NCI-H2196 treated with DMSO at 0.1 percent for 48 hours (cell line): ENCODE data around the gene SH3RF3.
"Not testable (repeated sequence)": the region's sequence is repeated elsewhere in the genome, so short reads cannot be mapped to it uniquely, and the experiment has no call there.

Source experiments
- DNase-seq: peaks from one replicate; lab custom pipeline; 2025; ENCODE audit not compliant: unreplicated experiment; lab: John Stamatoyannopoulos, UW

The SH3RF3 gene

DNA sequence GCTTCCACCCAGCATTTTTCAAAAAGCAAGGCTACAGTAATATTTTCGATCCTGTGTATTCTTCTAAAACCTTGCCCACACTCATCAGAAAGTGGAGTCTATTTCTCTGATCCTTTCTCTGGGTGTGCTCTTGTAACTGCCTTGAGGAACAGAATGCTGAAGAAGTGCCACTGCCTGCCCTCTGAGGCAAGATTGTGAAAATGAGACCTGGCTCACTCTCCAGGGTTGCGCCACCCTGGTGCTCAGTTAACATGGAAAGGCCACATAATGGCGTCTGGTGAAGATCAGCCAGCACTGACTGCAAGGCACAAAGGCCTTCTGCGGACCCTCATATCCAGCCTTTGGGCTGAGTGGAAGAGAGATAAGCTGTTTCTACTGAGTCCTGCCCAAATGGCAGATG, 11.2 kb upstream of the SH3RF3 start:
- no peak for DNase-seq

DNA sequence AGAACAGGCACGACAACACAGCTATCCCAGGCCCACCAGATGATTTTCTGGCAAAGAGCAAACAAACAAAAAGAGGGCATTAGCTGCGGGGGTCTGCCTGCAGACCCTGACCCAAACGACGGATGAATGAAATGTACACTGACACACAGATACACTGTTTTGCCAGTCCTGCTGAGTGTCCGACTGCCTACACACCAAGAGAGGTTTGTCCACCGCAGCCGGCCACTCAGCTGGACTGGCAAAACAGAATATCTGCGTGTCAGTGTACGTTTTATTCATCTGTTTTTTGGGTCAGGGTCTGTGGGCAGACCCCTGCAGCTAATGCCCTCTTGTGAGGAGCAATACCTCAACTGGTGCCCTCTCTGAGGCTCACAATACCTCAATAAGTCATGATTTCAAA, 10.7 kb upstream of the SH3RF3 start:
- DNase-seq: no peak

DNA sequence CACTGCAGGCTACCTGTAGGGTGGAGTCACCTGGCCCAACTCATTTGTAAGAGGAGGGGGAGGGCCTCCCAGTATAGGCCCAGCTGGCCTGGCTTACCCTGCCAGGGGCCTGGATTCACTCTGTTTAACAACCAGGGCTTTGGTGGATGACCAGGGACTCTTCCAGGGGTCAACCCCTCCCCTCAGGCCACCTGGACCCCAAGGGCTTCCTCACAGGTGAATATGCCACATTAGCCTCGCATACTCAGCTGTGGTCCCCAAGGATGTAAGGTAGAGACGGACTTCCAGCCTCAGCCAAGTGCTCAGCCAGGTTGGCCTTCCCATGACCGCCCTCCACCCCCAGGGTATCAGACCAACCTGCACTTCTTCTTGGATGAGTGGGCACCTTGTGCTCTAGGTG, 8.8 kb upstream of the SH3RF3 start:
- no peak for DNase-seq

DNA sequence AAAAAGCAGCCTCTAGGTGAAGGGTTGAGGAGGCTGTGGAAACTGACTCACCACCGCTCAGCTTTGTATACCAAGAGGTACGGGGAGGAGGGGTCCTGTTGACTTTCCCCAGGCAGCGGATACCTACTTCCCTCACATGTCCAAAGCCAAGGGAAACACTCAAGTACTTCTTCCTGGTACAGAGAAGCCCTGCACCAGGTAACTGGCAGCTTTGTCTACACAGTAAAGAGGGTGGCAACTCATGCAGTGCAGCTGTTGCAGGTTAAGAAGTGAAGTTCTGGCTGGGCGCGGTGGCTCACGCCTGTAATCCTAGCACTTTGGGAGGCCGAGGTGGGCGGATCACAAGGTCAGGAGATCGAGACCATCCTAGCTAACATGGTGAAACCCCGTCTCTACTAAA, 8.3 kb upstream of the SH3RF3 start:
- not testable (repeated sequence) for DNase-seq

DNA sequence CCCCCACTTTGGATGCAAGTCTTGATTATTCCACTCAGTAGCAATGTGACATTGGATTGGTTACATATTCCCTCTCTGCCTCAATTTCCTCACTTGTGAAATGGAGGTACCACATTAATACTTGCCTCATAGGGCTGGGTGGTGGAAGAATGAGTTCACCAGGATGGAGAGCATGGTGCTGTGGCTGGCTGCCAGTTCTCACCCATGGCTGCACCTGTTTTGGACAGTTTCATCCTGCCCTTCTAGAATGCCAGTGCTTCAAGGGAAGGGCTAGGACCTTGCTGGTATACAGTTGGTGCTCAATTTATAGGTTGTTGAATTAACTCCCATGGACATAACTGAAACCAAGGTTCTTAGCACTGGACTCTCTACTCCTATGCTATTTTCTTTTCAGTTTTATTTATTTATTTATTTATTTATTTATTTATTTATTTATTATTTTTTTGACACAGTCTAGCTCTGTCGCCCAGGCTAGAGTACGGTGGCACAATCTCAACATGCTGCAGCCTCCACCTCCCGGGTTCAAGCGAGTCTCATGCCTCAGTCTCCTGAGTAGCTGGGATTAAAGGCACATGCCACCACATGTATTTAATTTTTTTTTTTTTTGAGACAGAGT, 5.3 kb upstream of the SH3RF3 start:
- DNase-seq: no peak

DNA sequence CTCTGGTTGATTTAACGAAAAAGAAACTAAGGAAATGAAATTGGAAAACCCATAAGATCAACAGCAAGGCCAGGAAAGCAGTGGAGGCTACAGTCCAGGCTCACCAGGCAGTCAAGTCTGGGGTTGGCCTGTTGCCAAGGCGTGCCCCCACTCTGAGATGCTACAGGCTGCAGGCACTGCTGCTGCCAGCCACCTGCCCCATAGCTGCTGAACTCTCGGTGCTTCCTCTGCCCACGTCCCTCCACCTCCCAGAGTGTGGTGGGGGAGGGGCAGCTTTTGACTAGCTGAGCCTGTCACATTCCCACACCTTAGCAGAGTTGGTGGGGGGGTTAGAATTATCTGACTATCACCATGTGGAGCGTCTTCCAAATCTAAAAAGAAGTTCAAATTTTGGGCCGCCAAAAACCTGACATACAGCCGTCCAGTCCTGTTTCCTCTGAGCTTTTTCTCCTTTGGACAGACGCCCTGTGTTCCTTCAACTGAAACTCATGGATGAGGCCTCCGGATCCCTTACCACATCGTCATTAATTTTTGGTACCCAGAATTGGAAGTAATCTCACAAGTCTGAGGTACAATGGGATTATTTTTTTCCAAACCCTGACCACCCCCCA, 3.9 kb upstream of the SH3RF3 start:
- no peak for DNase-seq

DNA sequence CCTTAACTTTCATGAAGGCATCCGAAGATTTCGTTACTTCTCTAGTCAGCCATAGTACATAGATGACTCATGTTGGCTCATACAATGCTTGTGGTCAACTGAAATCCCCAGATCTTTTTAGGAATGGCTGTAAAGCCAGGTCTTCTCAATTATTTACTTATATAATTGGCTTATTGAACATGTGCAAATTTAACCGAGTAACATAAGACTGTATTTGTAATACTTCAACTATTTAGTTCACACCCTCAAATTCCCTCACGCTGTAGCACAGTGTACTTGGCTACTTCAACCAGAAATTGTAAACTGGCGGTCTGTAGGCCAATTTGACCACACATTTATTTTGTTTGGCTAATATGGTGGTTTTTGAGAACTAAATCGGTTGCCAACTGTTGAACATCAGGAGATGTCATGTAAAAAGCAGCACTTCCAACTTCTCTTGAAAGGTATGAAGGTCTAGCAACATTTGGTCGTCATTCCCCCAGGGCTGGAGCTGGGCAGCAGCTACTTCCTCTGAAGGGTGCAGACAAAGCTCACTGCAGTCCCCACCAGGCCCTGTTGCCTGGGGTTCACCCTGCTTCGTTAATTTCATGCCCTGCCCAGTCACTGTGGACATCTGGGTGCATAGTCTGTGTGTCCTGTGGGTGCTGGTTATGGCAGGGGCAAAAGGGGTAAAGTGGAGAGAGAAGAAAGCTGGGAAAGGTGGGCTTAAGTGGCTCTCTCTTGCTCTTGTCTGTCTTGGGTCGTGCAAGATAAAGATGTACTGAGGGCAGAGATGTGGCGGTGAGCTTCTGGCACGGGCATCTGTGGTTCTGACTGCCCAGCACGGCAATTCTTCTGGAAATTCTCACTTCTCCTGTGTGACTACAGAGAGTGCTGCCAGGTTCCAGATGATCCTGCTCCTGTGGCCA, 3.2 kb upstream of the SH3RF3 start:
- DNase-seq: no peak

DNA sequence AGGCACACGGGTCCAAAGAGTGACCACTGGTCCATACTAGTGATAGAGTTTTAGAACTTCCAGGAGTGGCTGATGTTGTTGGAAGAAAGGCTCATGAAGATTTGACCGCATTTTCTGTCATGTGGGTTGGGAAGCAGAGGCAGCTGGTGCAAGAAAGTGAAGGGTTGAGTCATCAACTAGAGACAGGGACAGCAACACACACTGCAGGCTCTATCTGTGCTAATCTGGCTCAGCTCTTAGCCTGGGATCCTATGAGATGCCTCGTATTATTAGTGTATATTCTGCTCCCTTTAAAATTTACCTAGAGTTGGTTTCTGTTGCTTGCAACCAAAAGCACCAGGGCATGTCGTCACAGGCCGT, 2.5 kb upstream of the SH3RF3 start:
- DNase-seq: no peak

DNA sequence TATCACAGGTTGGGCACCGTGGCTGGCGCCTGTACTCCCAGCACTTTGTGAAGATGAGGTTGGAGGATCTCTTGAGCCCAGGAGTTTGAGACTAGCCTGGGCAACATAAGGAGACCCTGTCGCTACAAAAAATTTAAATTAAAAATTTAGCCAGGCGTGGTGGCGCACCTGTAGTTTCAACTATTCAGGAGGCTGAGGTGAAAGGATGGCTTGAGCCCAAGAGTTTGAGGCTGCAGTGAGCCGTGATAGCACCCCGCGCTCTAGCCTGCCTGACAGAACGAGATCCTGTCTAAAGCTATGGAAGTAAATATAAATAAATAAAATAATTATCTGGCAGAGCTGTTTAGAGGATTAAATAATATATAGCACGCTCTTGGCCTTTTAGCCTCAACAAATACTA, 1.4 kb upstream of the SH3RF3 start:
- DNase-seq: no peak

DNA sequence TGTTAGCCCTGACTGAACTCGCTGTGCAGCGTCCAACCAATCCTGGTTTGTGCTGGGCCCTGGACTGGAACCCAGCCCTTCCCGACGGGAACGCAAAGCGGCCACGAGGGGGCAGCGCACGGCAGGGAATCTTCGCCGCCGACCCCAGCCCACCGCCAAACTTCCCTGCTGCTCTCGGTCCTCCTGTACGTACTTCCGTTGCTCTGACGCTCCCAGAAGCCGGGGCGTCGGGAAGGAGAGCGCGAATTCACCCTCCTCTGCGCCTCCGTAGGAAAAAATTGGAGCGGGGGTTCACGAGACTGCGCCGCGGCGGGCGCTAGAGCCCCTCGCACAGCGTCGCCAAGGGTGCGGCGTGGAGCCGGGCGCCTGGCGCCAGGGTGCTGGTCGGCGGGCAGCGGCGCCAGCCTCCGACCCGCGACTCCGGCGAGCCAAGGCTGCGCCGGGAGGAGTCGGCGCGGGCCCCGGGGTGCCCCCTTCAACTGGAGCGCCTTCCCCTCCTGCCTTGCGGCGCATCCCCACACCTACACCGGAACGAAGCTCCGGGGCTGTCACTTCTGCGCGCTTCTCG, 873 bp upstream of the SH3RF3 start:
- DNase-seq: peak; percentile 76

DNA sequence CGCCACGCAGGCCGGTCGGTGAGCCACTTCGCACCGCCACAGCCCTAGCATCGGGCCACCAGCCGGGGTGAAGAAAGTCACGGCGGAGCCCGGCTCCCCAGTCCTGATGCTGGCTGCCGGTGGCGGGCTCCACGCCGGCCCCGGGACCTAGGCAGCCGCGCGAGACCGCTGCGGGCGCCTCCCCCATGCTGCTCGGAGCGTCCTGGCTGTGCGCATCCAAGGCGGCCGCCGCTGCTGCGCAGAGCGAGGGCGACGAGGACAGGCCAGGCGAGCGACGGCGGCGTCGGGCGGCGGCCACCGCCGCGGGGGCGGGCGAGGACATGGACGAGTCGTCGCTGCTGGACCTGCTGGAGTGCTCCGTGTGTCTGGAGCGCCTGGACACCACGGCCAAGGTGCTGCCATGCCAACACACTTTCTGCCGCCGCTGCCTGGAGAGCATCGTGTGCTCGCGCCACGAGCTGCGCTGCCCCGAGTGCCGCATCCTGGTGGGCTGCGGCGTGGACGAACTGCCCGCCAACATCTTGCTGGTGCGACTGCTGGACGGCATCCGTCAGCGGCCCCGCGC, 433 bp downstream of the SH3RF3 start:
- DNase-seq: no peak

DNA sequence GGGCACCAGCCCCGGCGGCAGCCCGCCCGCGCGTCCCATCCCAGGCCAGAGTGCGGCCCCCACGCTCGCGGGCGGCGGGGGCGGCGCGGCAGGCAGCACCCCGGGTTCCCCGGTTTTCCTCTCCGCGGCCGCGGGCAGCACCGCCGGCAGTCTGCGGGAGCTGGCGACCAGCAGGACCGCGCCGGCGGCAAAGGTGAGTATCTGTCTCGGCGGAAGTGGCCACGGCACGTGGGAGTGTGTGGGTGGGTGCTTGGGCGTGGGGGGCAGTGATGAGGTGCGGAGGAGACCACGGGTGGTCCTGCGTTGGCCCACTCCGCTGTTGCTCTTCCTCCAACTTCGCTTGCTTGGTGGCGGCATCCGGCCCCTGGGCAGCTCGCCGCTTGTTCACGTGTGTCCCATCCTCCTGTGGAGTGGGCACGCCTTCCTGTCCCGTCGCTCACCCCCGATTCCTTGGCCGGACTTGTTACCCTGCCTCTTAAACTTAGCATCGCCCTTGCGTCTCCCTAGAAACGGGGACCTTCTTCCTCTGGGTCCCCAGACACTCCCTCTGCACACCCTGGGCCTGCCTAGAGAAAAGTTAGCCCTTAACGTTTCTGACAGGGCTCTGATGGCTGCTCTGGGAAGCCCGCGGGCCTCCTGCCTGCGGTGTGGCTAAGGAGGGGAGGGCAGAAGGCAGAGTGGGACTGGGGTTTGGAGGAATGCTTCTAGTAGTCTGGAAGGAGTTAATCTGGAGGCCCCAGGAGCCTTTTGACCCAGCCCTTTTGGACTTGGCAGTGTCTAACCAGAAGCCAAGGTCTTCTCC, 1.1 kb downstream of the SH3RF3 start:
- no peak for DNase-seq

DNA sequence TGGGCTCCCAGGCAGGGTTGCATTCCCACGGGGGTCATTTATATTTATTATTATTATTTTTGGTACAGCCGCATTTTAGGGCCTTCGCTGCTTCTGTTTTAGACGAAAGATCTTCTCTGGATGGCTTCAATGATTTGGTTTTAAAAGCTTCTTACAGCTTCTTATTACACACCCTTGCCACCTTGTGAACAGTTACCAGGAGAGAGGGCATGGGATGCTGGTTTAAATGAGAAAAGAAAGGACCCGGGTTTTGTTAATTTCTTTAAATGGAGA, 1.7 kb downstream of the SH3RF3 start:
- DNase-seq: no peak

DNA sequence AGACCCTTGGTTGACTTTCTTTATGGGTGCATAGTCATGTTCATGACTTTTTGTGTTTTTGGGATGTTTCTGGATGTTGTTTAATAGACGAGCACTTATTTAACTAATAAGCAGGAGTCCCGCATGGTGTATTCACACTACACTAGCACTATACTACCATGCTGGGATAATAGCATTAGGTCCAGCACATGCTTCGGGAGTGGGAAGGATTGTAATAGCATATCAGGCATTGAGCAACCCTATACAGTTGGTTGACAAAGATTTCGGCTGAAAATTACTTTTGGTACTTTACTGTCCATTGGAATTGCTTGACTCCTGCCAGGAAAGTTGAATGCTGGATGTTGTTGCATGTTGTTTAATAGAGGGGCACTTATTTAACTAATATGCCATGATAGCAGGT, 2.8 kb downstream of the SH3RF3 start:
- no peak for DNase-seq

DNA sequence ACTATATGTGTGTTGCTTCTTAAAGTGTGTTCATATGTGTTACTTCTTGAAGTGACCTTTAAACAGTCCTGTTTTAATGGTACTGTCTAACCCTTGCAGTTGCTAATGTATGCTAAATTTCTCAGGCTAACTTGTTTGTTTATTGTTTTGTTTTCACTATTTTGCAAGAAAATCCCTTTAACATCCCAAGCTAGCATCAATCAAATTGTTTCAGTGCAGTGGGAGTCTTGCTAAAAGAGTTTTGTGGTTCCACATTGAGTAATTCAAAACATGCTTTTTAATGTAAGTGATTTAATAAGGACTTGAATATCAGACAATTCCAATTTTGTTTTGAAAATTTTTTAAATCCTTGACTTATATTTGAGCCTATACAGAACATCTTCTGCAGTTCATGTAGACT, 3.6 kb downstream of the SH3RF3 start:
- no peak for DNase-seq

DNA sequence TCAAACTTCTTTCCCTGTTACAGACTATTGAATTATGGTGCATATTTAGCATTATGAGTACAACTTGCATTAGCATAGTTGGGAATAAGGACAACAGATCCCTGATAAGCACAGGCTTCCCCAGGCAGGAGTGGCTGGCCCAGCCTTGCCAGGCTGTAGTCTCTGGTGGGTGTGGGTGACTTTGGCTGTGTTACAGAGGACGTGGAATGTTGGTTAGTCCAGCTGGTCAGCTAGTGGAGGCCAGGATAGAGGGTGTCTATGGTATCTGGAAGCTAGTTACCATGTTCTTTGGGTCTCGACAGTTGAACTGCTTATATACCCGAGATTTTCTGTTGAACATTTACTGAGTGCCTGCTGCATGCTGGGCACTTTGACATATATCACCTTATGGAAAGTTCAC, 4.7 kb downstream of the SH3RF3 start:
- no peak for DNase-seq

DNA sequence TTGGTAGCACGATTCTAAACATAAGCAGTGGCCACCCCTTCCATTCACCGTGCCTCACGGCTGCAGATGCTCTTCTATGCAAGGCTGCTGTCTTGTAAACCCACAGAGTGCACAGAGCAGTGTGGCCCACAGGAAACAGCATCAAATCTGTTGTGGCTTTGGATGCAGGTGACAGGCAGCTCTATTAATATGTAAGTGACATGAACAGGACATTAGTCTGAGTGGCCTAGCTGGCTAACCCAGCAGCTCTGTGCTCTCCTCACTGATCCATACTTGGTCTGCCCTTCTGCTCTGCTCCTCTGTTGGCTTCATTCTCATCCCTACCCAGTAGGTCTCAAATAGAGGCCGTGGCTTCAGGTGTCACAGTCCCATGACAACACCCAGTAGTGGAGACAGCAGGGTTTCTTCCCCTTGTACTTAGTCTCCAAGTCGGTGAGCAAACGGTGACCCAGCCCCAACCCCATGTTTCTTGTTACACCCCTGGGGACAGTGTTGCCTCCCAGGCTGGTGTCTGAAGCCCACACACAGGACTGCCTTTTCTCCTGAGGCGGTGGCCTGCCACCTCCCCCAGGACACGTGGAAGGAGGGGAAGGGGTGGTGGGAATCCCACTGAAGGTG, 5.8 kb downstream of the SH3RF3 start:
- no peak for DNase-seq

DNA sequence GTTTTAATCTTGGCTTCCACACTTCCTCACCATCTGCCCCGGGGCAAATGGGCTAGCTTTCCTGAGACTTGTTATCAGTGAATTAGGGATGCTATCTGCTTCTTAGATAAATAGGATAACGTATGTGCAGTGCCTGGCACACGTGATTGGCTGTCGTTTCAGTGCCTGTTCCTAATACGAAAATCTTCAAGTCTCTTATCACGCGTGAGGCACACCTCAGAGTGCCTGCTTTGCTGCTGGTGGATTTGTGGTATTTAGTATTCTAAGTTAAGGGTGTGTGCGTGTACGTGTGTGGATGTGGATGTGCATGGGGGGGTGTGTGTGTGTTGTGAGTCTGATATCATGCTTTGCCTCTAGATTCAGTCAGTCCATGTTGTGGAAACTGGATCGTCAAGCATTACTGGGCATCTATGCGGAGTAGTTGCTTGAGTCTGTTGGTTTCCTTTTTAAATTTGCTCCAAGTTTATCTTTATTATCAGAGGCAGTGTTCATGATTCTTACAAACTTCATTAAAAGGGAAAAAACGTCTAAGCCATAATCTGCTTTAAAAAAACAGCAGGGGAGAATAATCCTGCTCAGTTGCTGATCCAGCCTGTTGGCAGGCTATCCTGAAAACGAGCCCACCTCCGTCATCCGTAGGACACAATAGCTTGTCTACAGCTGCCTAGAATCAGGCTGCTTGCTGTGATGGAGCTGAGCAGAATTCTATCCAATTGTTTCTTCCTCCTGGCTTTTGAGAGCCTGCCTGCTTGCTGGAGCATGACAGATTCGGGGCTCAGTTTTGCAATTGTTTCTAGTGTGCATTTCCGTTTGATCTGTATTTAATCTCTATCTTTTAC, 6.6 kb downstream of the SH3RF3 start:
- DNase-seq: peak; percentile 62

DNA sequence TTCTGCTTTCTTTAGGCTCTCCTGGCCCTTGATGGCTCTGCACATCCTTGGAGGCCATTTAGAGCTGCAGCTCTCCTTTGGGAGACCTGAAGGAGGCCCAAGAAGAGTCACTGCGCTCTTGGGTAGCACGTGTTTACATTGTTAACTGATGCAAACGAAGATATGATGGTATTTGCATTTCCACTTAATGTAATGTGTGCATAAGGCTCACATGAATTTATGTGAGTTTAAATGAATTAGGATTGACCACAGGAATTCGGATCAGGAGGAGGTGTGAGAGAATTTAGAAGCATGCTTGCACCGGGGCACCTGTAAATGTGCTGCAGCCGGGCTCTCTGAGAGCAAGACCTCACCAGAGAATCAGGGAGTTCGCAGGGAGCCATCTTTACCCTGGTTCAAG, 7.5 kb downstream of the SH3RF3 start:
- no peak for DNase-seq

DNA sequence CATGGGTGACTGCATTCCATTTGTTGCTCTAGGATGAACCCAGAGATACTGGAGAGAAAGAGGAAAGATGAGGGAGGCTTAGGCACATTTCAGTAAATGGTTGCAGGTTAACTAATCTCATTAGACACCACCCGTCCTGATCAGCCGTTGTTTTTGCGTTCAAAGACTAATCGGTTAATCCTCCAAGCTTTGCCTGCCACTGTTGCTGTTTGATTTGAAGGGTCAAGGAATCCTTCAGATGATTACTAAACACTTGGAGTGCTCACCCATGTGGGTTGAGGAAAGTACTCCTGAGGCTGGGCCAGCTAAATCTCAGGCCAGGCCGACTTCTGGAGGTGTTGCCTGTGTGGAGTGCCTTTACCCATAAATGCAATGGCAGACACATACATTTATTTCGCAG, 8.6 kb downstream of the SH3RF3 start:
- no peak for DNase-seq
